Measurements from ENCODE around the gene NPR1. TPM values are rescaled to one million over a fixed set of nuclear protein-coding genes. Genes with fewer than 3 reads are reported as not detected.
"Not testable (repeated sequence)": the region's sequence is repeated elsewhere in the genome, so short reads cannot be mapped to it uniquely, and the experiment has no call there.

Gene NPR1
- polyA plus RNA-seq, 3 donors: 61.2 to 74.4 (median 73.8) TPM

DNA sequence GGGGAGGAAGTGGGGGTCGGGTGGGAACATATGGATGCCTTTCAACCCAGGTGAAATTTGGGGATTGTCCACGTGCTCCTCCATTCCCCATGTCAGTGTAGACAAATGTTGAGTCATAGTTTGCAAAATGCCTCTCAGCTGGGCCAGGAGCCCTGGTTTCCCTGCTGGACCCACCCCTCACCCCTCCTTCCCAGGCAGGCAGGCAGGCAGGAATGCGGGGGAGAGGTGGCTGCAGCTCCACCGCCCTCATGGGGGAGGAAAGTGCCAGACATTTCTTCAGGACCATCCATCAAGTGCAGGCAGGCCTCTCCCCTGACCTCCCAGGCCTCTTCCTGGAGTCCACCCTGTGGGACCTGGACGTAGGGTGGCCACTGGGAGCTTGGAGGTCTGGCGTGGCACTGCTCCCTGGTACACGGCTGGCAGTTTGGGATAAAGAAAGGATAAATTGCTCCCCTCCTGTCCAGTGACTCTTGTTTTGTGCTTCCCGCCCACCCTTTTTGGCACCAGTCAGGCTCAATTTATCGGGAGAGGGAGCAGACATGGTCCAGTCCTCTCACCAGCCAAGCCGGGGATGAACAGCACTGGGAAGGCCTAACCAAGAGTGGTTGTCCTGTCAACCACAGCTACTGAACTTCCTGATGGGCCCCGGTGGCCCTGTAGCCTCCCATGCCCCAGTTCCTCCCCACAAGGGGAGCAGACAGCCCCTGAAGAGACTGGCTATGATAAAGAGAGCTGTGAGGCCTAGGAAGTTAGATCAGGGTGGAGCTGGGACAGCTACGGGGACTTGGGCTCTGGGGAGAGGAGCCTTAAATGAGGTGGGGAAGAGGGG is 18.9 kb downstream of the NPR1 start:
- peak in 10 of 11 donors; percentile 66 to 92 (median 86) for DNase-seq (ENCODE audit: extremely low read depth in 1 of 11, low read depth in 9 of 11, low spot score in 4 of 11)

DNA sequence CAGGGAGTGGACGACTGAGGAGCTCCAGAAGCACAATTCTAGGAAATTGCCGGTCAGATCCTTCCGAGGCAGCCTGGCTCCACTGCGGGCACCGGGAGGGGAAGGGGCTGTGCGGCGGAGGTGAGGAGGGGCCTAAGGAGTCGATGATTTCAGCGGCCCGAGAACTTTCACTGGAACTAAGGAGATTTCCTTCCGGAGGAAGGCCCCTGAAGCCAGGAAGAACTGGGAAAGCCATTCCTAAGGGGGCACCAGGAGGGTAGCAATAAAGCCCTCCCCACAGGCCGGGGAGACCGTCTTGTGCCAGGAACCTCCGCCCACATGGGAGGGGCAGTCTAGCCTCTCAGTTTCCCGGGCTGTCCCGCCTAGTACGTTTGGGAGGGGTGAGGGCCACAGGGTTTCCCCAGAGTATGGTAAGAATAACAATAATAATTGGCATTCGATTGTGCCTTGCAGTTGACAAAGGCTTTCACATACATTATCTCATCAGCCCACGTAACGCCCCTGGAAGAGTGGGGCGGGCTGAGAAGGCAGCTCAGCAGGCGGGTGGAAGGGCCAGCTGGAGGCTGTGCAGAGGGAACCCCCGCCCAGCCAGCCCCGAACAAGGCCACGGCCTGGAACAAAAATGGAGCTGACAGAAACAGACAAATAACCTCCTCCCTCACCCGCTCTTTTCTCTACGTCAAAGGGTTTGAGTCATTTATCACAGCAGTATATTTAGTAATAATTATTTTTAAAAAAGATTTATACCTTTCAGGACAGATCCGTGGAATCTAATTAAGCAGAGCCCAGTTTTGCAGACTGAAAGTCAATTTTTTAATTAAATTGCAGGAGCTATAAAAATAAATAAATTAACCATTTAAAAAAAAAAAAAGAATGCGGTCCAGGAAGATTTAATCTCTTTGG is 19.8 kb downstream of the NPR1 start:
- DNase-seq (ENCODE audit: extremely low read depth in 1 of 11, low read depth in 9 of 11, low spot score in 4 of 11): peak in 4 of 11 donors; percentile 35 to 55 (median 46)

DNA sequence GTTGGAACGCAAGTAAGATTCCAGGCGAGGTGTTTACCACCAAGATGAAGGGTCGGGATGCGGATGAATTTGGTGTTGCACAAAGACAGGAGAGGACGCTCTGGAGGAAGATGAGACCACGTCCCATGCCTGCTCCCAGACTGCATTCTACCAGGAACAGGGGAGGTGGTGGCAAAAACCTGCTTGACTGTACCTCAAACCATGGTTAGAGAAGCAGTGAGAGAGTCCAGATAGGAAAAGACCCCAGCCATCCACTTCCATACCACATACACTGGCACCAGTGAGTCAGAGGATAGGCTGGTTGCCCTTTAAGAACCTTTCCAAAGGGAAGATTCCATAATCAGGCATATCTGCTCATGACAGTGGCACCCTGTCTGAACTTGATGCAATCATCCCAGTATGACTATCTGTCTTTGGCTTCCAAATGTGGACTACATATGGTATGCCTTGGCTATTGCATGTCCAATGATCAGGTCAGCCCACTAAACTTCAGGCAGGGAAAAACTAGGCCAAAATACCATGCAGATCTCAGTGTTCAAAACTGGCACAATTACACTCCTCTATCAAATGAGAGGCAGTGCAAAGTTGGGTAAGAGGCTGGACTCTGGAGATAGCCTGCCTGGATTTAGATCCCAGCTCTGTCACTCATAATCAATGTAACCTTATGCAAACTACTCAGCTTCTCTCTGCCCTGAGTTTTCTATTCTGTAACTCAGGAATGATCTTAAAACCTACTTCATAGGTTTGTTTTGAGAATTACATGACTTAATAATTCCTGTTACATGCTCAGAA is 20.6 kb downstream of the NPR1 start:
- DNase-seq (ENCODE audit: extremely low read depth in 1 of 11, low read depth in 9 of 11, low spot score in 4 of 11): no peak

DNA sequence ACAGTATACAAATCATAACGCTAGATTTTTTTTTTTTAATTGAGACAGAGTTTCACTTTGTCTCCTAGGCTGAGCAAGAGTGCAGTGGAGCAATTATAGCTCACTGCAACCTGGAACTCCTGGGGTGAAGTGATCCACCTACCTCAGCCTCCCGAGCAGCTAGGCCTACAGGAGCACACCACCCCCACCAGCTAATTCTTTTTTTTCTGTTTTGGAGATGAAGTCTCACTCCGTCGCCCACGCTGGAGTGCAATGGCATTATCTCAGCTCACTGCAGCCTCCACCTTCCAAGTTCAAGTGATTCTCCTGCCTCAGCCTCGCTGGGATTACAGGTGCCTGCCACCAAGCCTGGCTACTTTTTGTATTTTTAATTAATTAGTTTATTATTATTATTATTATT is 21.3 kb downstream of the NPR1 start:
- DNase-seq (ENCODE audit: extremely low read depth in 1 of 11, low read depth in 9 of 11, low spot score in 4 of 11): no peak

DNA sequence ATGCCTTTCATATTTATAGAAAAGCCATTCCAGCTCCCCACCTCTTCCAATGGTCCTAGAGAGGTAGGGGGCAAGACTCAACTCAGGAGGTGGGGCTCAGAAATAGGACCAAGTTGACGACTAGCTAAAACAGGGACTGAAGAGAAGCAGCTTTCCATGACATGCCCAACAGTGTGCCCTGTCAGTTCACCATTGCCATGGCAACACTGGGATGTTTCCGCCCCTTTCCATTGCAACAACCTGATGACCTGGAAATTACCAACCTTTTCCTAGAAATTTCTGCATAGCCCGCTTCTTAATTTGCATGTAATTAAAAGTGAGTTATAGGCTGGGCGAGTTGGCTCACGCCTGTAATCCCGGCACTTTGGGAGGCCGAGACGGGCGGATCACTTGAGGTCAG is 27.0 kb downstream of the NPR1 start:
- DNase-seq (ENCODE audit: extremely low read depth in 1 of 11, low read depth in 9 of 11, low spot score in 4 of 11): no peak

DNA sequence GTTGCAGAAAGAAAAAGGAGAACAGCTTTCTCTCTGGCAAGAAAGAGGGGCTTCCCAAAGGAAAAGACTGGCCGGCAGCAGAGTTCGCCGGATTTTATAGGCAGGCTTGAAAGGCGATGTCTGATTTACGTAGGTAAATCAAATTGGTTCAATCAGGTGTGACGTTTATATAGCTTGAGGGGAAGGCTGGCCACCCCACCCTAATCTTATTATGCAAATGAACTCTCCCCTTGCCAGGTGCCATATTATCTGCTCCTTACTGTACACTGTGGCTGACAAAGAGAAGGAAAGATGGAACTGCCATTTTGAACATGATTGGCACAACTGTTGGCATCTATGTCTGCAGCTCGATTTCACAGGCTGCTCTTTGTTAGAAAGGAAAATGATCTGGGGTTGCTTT is 32.5 kb downstream of the NPR1 start:
- no peak for DNase-seq (ENCODE audit: extremely low read depth in 1 of 11, low read depth in 9 of 11, low spot score in 4 of 11)

DNA sequence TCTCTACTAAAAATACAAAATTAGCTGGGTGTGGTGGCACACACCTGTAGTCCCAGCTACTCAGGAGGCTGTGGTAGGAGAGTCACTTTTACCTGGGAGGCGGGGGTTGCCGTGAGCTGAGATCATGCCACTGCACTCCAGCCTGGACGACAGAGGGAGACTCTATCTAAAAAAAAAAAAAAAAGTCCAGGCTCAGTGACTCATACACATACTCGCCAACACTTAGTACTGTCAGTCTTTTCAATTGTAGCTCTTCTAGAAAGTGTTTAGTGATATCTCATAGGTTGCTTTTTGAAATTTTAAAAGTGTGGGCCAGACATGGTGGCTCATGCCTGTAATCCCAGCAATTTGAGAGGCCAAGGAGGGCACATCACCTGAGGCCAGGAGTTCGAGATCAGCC is 37.7 kb downstream of the NPR1 start:
- DNase-seq (ENCODE audit: extremely low read depth in 1 of 11, low read depth in 9 of 11, low spot score in 4 of 11): not testable (repeated sequence)

DNA sequence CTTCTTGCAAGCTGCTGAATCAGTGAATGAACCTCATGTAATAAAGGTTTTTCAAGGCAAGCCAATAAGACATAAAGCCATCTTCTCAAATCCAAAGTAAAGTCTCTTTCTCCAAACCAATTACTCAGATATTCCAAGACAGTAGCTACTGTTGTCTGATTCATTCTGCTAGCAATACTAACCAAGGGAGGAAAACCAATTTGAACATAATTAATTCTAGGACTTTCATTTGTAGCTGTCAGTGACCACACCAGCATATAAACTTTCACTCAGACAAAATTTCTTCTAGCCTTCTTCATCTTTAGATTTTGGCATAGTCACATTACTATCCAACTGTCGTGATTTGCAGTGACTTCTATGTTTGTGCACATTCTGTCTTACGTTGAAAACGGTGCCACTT is 38.8 kb downstream of the NPR1 start:
- no peak for DNase-seq (ENCODE audit: extremely low read depth in 1 of 11, low read depth in 9 of 11, low spot score in 4 of 11)

DNA sequence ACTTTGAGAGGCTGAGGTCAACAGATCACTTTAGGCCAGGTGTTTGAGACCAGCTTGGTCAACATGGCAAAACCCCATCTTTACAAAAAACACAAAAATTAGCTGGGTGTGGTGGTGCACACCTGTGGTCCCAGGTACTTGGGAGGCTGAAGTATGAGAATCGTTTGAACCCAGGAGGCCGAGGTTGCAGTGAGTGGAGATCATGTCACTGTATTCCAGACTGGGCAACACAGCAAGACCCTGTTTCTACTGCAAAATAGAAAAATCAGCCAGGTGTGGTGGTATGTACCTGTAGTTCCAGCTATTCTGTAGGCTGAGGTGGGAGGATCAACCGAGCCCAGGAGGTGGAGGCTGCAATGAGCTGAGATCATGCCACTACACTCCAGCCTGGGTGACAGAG is 45.2 kb downstream of the NPR1 start:
- DNase-seq (ENCODE audit: extremely low read depth in 1 of 11, low read depth in 9 of 11, low spot score in 4 of 11): no peak

DNA sequence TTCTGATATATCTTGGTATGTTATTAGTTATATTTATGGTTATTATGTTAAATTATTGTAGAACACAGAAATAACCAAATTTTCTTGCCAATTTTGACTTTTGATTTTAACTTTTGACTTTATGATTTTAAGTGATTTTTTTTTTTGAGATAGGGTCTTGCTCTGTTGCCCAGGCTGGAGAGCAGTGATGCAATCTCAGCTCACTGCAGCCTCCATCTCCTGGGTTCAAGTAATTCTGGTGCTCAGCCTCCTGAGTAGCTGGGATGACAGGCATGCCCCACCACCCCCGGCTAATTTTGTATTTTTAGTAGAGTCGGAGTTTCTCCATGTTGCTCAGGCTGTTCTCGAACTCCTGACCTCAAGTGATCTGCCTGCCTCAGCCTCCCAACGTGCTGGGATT is 46.1 kb downstream of the NPR1 start:
- DNase-seq (ENCODE audit: extremely low read depth in 1 of 11, low read depth in 9 of 11, low spot score in 4 of 11): not testable (repeated sequence)

DNA sequence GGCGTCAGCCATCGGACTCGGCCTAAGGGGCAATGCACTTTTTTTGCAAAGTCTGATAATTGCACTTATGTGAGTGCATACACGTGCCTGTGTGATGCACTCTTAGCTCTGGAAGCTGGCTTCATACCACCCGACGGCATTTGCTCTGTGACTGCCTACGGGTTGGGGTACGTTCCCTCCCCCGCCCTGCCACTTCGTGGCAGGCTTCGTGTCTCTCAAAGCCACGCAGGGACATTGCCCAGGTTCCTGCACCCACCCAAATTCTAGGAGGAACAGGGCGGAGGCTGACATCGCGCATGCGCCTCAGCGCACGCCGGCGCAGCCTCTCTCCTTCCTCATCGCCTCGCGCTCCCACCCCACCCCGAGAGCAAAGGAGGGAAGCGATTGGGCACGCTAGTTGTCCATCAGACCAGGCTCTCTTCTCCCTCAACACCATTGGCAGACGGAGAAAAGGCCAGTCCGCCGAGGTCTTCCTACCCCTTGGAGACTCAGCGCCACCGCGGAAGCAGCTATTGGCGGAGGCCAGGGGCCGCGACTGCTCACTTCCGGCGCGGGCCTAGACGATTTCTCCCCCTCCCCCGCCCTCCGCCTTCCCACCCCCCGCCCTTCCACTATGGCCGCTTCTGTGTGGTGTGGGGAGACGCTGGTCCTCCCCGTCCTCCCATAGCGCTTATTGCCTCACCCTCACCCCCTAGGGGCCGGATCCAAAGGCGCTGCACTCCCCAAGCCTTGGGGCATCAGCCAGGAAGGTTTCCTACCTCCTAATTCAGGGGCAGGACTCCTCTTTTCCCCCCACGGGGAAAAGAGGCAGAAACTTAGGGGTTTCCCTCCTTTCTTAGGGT is 49.2 kb downstream of the NPR1 start, which contains the start of gene INTS3:
INTS3 (plus strand) TSS at position 588 of the 842 bp plus-strand sequence. CDS start 585 bp downstream, outside the sequence.
- DNase-seq (ENCODE audit: extremely low read depth in 1 of 11, low read depth in 9 of 11, low spot score in 4 of 11): peak; percentile 98 to 100 (median 100)

DNA sequence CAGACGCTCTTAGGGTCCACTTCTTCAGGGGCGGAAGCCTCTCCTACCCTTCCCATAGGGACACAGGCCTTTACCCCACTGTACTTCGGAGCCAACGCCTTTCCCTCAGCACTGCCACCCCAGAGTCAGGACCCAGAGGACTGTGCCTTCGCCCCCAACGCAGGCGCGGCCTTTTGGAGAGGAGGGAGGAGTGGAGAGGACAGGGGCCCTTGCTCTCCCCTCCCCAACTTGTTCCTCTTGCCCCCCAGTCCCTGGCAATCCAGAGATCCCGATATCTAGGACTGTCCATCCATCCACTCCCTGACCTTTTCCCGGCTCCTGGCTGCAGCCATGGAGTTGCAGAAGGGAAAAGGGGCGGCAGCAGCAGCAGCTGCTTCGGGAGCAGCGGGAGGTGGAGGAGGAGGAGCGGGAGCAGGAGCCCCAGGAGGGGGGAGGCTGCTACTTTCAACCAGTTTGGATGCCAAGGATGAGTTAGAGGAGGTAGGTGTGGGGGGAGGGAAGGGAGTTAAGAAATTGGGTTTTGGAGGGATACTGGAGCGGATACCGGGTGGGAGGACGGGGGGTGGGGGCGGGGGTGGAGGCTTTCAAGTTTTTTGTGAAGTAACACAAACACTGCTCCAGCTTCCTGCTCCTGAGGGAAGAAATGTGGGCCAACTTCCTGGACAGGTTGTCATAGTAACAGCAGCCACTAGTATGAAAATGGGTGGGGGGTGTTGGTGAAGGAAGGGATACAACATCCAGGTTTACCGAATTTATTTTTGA is 50.0 kb downstream of the NPR1 start:
- DNase-seq (ENCODE audit: extremely low read depth in 1 of 11, low read depth in 9 of 11, low spot score in 4 of 11): peak in 1 of 11 donors; percentile 35

DNA sequence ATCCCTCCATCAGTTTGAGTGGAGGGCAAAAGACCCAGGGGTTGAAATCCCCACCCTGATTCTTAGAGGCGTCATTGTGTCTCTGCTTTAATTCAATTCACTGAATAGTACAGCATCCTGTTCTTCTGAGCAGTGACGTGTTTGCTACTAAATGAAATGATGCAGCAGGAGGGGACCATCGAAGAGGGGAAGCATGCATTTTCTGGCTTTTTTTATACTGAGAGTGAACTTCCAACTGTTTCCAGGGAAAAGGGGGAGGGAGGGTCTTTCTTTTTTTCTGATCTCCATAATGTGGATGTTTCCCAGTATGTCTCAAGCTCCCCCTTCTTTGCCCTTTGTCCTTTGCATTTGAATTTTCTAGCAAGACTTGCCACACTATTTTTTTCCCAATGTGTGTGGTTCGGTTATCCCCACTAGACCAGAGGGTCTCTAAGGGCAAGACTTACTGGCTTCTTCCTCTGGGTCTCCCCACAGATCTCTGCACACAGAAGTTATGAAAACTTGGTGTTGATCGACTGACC is 52.0 kb downstream of the NPR1 start:
- DNase-seq (ENCODE audit: extremely low read depth in 1 of 11, low read depth in 9 of 11, low spot score in 4 of 11): no peak

DNA sequence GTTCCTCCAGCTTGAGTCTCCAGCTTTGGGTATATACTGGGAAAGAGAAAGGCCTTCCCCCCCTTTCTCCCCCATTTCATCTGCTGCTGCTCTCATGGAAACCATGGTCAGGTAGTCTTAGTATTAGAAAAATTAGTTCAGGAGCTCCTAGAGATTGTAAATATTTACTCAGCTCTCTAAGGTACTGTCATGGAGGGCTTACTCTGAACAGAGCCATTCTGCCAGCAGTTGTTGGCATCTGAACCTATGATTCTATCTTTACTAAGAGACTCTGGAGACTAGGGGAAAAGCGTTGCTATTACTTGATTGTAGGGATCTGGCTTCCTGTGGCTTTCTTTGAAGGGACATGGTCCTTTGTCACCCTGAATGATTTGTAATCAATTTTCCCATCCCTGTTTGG is 55.5 kb downstream of the NPR1 start:
- DNase-seq (ENCODE audit: extremely low read depth in 1 of 11, low read depth in 9 of 11, low spot score in 4 of 11): no peak

DNA sequence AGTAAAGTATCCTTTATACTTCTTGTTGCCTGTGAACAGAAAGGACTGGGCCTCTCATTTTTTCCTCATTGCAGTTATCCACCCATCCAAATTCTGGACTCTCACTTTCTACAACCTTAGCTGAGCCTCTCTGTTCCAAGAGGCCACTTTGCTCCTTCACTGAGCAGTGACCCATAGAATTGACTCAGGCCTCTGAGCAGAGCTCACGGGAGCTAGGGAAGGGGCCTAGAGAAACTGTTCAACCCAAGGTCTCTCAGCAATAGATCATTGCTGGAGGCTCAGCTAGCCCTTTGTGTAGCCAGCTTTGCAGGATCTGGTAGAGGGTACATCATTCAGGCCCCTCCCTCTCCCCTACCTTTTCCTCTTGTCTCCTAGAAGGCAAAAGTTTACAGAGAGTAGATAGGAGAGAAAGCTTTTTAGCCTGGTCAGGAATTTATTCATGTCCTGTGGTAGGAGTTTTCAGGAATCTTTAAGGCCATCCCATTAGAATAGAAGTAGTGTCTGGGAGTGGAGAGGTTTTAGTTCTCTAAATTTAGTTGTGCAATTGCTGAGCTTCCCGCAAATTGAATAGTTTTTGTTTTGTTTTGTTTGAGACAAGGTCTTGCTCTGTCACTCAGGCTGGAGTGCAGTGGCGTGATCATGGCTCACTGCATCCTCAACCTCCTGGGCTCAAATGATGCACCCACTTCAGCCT is 56.1 kb downstream of the NPR1 start:
- no peak for DNase-seq (ENCODE audit: extremely low read depth in 1 of 11, low read depth in 9 of 11, low spot score in 4 of 11)

DNA sequence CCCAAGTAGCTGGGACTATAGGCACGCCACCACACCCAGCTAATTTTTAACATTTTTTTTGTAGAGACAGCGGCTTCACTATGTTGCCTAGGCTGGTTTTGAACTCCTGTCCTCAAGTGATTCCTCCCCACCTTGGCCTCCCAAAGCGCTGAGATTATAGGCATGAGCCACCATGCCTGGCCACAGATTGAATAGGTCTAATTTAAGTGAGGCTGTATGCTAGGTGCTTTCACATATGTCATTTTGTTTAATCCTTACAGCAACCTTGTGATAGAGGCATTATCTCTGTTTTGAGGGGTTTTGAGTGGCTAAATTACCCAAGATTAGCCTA is 56.6 kb downstream of the NPR1 start:
- no peak for DNase-seq (ENCODE audit: extremely low read depth in 1 of 11, low read depth in 9 of 11, low spot score in 4 of 11)

DNA sequence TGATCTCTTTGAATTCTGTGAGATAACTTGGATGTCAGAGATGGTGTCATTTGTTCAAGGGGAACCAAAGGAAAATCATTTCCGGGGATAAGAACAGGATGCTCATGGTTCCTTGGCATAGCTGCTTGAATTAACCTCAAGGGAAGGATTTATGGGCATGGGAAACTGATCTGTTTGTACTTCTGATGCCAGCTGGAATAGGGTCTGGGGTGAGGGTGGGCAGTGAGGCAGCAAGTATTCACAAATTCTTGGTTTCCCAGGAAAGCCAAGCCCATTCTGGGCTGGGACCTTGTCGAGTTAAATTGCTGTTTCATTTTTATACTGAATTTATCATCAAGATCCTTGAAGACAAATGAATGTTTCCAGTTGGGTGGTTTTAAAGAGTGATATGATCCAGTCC is 63.5 kb downstream of the NPR1 start:
- peak in 6 of 11 donors; percentile 27 to 78 (median 66) for DNase-seq (ENCODE audit: extremely low read depth in 1 of 11, low read depth in 9 of 11, low spot score in 4 of 11)

Data from renal cortex interstitium (tissue), 11 donors.